ENCODE data around the gene SYMPK.
A peak's percentile ranks its signal among the peaks of the same experiment; 100 is the strongest.
"Not testable (repeated sequence)": the region's sequence is repeated elsewhere in the genome, so short reads cannot be mapped to it uniquely, and the experiment has no call there.

The SYMPK gene

DNA sequence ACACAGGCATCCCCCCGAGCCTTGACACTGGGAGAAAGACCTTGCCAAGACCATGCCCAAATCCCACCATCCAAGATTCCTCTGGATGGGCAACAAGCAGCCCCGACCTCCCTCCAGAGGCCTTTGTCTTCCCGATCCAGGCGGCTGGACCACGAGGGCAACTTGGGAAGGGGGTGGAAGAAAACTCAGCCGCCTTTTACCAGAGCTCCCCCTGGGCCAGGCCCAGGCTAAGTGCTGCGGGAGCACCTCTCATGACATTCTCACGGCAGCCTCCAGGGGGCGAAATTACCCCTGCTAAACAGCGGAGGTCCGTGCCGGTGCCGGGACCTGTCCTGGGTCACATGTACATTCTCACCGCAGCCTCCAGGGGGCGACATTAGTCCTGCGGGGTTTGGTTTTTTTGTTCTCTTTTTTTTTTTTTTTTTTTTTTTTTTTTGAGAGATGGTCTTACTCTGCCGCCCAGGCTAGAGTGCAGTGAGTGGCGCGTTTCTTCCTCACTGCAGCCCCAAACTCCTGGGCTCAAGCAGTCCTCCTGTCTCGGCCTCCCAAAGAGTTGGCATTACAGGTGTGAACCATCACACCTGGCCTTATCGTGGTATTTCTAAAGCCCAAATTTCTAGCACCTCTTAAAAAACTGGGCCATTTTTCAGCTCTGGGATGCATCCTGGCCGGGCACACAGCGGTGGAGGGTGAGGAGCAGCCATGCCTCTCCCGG lies 45.8 kb downstream of the SYMPK start:
- Mint-ChIP-seq H3K27me3 (peaks cover 26% of the 10 kb centered on the region), H3K9me3 (no peaks in the 10 kb centered on the region), H3K36me3 (ENCODE audit: low read depth) (peaks cover 38% of the 10 kb centered on the region), H3K4me3 (no peak overlapping the region), H3K4me1 (ENCODE audit: low read depth) (peaks cover 5% of the 10 kb centered on the region), H3K27ac (peak overlapping the region; percentile 29)
- peak; percentile 97 for DNase-seq

DNA sequence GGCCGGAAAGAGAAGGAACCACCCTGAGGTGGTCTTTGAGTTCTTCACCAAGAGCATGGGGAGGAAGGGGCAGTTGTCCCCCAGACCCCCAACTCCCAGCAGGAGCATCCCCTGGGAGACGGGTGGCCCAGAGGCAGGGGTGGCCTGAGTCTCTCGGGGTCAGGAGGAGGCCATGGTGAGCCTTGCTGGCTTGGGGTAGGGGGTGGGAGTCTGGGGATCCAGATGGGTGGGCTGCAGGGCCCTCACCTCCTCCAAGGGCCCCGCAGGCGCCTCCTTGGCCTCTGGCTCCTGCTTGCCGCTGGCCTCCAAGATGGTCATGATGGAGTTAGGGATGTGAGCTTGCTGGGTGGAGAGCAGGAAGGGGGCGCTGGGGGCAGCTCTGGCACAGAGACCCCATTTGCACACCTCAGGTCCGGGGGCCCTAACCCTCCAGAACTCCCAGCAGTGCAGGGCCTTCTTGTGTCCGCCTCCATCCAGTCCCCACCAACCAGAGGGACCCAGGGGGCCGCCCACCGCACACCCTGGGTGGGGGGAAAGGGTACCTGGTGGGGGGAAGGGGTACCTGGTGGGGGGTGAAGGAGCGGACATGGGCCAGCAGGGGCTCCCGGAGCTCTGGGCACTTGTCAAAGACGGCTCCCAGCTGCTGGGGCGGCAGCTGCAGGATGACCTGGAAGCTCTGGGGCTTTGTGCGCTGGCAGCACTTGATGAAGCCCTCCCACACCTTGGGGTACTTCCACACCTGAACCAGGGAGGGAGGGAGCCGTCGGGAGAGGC lies 46.5 kb downstream of the SYMPK start:
- H3K27ac Mint-ChIP-seq = no peak overlapping the region
- H3K27me3 Mint-ChIP-seq = peaks cover 27% of the 10 kb centered on the region
- peaks cover 5% of the 10 kb centered on the region for H3K4me1 Mint-ChIP-seq (ENCODE audit: low read depth)
- no peak for DNase-seq
- no peak overlapping the region for H3K4me3 Mint-ChIP-seq
- peaks cover 31% of the 10 kb centered on the region for H3K36me3 Mint-ChIP-seq (ENCODE audit: low read depth)
- no peaks in the 10 kb centered on the region for H3K9me3 Mint-ChIP-seq

- peaks cover 30% of the 10 kb centered on the region for H3K27me3 Mint-ChIP-seq
Measured at GRCh38 chr19:45815481-45816216, 47.3 kb downstream of the SYMPK start.

DNA sequence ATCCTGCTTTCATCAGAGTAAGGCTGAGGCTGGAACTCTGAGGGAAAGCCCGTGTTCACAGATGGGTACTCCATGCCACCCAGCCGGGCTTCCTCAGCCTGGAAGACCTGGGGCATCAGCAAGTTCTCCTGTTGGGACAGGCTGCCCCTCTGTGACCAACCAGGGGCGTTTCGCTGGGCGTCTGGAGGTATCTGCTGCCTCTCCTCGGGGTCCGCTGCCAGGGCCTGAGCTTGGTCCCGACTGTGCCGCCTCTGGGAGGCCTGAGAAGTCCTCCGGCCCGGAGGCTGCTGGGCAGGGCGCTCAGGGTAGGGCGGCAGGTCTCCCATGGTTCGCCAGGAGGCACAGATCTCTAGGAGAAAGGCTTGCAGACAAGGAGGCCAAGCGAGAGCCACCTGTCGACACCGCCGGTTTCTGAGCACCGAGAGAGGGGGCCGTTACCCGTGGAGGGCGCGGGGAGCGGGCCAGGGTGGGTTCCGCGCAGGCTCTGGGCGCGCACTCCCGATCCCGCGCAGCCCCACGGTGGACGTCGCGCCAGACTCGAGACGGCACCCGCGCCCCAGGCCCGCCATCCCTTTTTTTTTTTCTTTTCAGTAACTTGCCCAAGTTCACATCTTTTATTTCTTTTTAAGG lies 48.0 kb downstream of the SYMPK start, which contains the start of gene RSPH6A:
TSS of gene RSPH6A (minus strand) at position 458 of the 630 bp plus-strand sequence. CDS start at position 326, 132 bp downstream.
- no peak for DNase-seq
- Mint-ChIP-seq H3K4me1 (ENCODE audit: low read depth) (peaks cover 9% of the 10 kb centered on the region), H3K27me3 (peaks cover 30% of the 10 kb centered on the region), H3K9me3 (no peaks in the 10 kb centered on the region), H3K4me3 (no peak within 1 kb of the TSS), H3K27ac (no peak within 1 kb of the TSS), H3K36me3 (ENCODE audit: low read depth) (peaks cover 17% of the 10 kb centered on the region)

More at GRCh38 chr19:45815481-45816216, 47.3 kb downstream of the SYMPK start:
- DNase-seq = no peak
- Mint-ChIP-seq H3K4me1 (ENCODE audit: low read depth) (peaks cover 5% of the 10 kb centered on the region), H3K27ac (no peak overlapping the region), H3K36me3 (ENCODE audit: low read depth) (peaks cover 24% of the 10 kb centered on the region), H3K9me3 (no peaks in the 10 kb centered on the region), H3K4me3 (no peak overlapping the region)

GRCh38 chr19:45814166-45814780 lies 48.7 kb downstream of the SYMPK start:
- Mint-ChIP-seq H3K27ac (no peak overlapping the region), H3K9me3 (no peaks in the 10 kb centered on the region), H3K4me1 (ENCODE audit: low read depth) (peaks cover 15% of the 10 kb centered on the region), H3K36me3 (ENCODE audit: low read depth) (peaks cover 11% of the 10 kb centered on the region), H3K4me3 (no peak overlapping the region), H3K27me3 (peaks cover 30% of the 10 kb centered on the region)
- no peak for DNase-seq

DNA sequence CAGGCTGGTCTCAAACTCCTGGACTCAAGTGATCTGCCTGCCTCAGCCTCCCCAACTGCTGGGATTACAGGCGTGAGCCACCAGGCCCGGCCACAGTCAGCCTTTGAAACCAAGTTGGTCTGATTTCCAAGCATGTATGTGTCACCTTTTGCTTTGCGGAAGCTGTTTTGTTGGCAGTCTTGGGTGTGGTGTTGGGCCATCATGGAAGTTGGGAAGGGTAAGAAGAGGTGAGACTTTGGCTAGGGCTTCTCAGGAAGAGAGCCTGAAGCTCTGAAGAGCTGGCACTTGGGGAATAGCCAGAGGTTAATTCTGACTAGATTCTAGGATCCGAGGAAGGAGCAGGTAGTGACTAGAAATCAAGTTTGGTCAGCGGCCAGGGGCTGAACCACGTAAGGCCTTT lies 50.6 kb downstream of the SYMPK start:
- Mint-ChIP-seq H3K4me1 (ENCODE audit: low read depth) (peaks cover 16% of the 10 kb centered on the region), H3K27me3 (peaks cover 30% of the 10 kb centered on the region), H3K9me3 (no peaks in the 10 kb centered on the region), H3K36me3 (ENCODE audit: low read depth) (peaks cover 6% of the 10 kb centered on the region), H3K4me3 (no peak overlapping the region), H3K27ac (no peak overlapping the region)
- DNase-seq = no peak

DNA sequence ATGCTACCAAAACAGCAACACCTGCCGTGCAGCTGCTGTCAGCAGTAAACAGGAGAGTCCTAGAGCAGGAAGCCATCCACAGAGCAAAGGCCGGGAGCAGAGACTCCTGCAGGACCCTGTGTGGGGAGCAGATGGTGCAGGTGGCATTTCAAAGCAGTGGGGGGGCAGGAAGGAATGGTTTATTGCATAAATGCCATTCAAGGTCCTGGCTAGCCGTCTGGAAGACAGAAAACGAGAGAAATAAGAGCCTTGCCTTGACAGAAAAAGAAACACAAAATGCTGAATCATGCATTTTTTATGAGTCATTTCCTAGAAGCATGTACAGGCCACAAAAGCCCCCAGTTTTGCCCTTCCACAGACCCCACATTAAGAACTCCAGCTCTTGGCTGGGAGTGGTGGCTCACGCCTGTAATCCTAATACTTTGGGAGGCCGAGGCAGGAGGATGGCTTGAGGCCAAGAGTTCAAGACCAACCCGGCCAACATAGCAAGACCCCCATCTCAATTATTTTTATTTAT lies 53.2 kb downstream of the SYMPK start:
- Mint-ChIP-seq H3K4me3 (no peak overlapping the region), H3K9me3 (no peaks in the 10 kb centered on the region), H3K36me3 (ENCODE audit: low read depth) (no peaks in the 10 kb centered on the region), H3K27ac (peak overlapping the region; percentile 58), H3K4me1 (ENCODE audit: low read depth) (peaks cover 11% of the 10 kb centered on the region), H3K27me3 (peaks cover 25% of the 10 kb centered on the region)
- no peak for DNase-seq

DNA sequence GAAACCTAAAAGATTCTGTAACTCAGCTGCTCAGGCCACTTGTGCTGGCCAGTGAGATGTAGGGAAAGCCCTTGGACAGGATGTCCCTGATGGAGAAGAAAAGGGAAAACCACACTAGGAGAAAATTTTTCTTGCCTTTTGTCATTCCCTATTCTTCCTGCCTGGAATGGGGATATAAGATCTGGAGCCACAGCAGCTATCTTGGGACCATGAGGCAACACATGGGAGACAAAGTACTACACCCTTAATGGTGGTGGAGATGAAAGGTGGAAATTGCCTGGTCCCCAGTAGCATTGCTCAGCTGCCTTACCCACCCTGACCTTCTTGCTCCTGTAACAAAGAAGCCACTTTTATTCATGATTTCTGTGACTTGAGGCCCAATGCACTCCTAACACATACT lies 57.2 kb downstream of the SYMPK start:
- H3K27ac Mint-ChIP-seq = no peak overlapping the region

GRCh38 chr19:45804959-45805230 lies 58.1 kb downstream of the SYMPK start:
- DNase-seq = no peak
- Mint-ChIP-seq H3K4me1 (ENCODE audit: low read depth) (peaks cover 7% of the 10 kb centered on the region), H3K4me3 (no peak overlapping the region), H3K27me3 (peaks cover 19% of the 10 kb centered on the region), H3K9me3 (no peaks in the 10 kb centered on the region), H3K27ac (no peak overlapping the region), H3K36me3 (ENCODE audit: low read depth) (no peaks in the 10 kb centered on the region)

More for the DNA sequence above, 57.2 kb downstream of the SYMPK start:
- H3K36me3 Mint-ChIP-seq (ENCODE audit: low read depth) = no peaks in the 10 kb centered on the region
- peaks cover 11% of the 10 kb centered on the region for H3K4me1 Mint-ChIP-seq (ENCODE audit: low read depth)
- peaks cover 14% of the 10 kb centered on the region for H3K27me3 Mint-ChIP-seq
- H3K4me3 Mint-ChIP-seq = no peak overlapping the region
- no peak for DNase-seq
- no peaks in the 10 kb centered on the region for H3K9me3 Mint-ChIP-seq

DNA sequence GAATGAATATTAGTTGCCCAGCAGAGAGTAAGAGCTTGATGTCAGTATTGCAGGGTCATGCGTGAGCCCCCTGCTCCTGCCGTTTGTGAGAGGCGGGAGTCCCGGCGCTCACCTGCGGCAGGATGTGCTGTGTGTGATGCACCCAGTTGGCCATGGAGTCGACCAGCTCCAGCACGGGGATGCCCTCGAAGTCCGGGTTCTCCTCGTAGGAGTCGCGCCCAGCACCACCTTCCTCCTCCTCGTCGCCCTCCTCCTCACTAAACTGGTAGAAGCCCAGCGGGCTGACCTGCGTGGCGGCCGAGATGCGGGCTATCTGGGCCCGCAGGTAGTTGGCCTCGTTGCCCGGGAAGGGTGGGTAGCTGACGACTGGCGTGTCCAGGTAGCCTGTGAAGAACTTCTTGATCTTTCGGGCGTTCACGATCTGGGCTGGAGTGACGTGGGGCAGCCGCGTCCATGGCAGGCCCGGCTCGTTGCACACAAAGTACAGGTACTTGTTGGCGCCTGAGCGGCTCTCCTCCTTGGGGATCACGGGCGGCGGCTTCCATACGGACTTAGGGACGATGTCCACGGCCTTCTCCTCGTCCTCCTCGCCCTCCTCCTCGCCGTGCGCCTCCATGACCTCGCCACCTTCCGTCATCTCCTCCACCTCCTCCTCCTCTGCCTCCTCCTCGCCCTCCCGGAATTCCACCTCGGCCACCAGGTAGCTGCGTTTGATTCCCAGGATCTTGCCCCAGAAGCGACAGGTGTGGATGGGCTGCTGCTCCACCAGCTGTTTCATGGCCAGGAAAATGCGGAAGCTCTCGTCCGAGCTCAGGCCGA lies 58.6 kb downstream of the SYMPK start:
- no peak for DNase-seq
- no peak overlapping the region for H3K27ac Mint-ChIP-seq
- peaks cover 24% of the 10 kb centered on the region for H3K27me3 Mint-ChIP-seq
- H3K4me3 Mint-ChIP-seq = no peak overlapping the region
- H3K4me1 Mint-ChIP-seq (ENCODE audit: low read depth) = peaks cover 2% of the 10 kb centered on the region
- H3K36me3 Mint-ChIP-seq (ENCODE audit: low read depth) = no peaks in the 10 kb centered on the region
- H3K9me3 Mint-ChIP-seq = no peaks in the 10 kb centered on the region

- no peaks in the 10 kb centered on the region for H3K36me3 Mint-ChIP-seq (ENCODE audit: low read depth)
- H3K4me1 Mint-ChIP-seq (ENCODE audit: low read depth) = peaks cover 6% of the 10 kb centered on the region
- H3K9me3 Mint-ChIP-seq = no peaks in the 10 kb centered on the region
- peaks cover 41% of the 10 kb centered on the region for H3K27me3 Mint-ChIP-seq
- no peak for DNase-seq
- H3K27ac Mint-ChIP-seq = no peak overlapping the region
- H3K4me3 Mint-ChIP-seq = no peak overlapping the region
Measured at GRCh38 chr19:45801603-45802175, 61.3 kb downstream of the SYMPK start.

DNA sequence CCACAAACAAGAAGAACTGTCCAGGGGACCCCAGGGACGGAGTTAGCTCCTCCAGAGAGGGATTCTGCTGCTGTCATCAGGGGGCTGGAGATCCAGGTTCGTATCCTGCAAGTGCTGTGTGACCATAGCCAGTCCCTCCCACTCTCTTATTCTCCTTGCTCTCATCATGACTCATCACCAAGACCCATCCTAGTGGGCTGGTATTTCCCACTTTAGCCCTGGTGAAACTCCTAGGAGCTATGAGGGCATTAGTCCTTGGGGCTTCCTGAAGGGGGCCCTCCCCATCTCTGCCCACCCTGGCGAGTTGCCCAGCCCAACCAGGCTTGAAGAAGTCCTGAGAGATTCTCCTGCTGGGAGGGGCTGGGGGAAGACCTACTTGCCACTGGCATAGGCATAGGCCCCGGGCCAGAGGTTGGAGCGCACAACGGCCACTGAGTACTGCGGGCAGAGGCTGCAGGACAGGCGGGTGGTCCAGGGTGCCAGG lies 62.8 kb downstream of the SYMPK start:
- Mint-ChIP-seq H3K27ac (no peak overlapping the region), H3K4me3 (no peak overlapping the region), H3K36me3 (ENCODE audit: low read depth) (no peaks in the 10 kb centered on the region), H3K27me3 (peaks cover 53% of the 10 kb centered on the region), H3K9me3 (no peaks in the 10 kb centered on the region), H3K4me1 (ENCODE audit: low read depth) (peaks cover 6% of the 10 kb centered on the region)
- DNase-seq = no peak

DNA sequence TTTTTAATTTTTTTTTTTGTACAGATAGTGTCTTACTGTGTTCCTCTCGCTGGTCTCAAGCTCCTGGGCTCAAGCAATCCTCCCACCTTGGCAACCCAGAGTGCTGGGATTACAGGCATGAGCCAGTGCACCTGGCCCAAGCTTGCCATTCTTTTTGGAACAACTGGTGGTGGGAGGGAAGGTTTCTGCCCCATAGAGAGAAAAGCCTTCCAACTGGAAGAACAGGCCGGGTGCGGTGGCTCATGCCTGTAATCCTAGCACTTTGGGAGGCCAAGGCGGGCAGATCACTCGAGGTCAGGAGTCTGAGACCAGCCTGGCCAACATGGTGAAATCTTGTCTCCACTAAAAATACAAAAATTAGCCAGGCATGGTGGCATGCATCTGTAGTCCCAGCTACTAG lies 63.4 kb downstream of the SYMPK start:
- H3K4me3 Mint-ChIP-seq; H3K9me3 Mint-ChIP-seq; DNase-seq; H3K36me3 Mint-ChIP-seq (ENCODE audit: low read depth); H3K27ac Mint-ChIP-seq; H3K4me1 Mint-ChIP-seq (ENCODE audit: low read depth): not testable (repeated sequence)
- peaks cover 59% of the 10 kb centered on the region for H3K27me3 Mint-ChIP-seq

All from activated T-cell treated with anti-CD3 and anti-CD28 coated beads, Interleukin-2, amount 50 U/mL, for 24 hours (primary cell).